Large intestine (tissue), 3 donors: ENCODE data around the gene KRTAP5-8. TPM values are rescaled to one million over a fixed set of nuclear protein-coding genes. Genes with fewer than 3 reads are reported as not detected.
"Not testable (repeated sequence)": the region's sequence is repeated elsewhere in the genome, so short reads cannot be mapped to it uniquely, and the experiment has no call there.

Experiments
- DNase-seq, 2 donors: peaks; one replicate each; pipeline versions ENCODE4 v3.0.0 to v3.0.0-alpha.2; 2013
- H3K27ac ChIP-seq: one replicate; pipeline ENCODE4 v1.5.1; 2013; ENCODE audit warnings: low read length
- H3K27me3 ChIP-seq: 2 replicates; pipeline ENCODE4 v1.6.1; 2013; ENCODE audit warnings: low read length; ENCODE audit not compliant: control insufficient read depth, insufficient read depth
- H3K36me3 ChIP-seq: 2 replicates; pipeline ENCODE4 v1.6.1; 2013; ENCODE audit warnings: low read length; ENCODE audit not compliant: control insufficient read depth, insufficient read depth
- H3K4me1 ChIP-seq: one replicate; pipeline ENCODE4 v1.6.1; 2013; ENCODE audit warnings: low read length; ENCODE audit not compliant: control insufficient read depth, insufficient read depth
- H3K4me3 ChIP-seq: one replicate; pipeline ENCODE4 v1.5.1; 2013; ENCODE audit warnings: low read length
- H3K9me3 ChIP-seq: one replicate; pipeline ENCODE4 v1.6.1; 2013; ENCODE audit warnings: mild to moderate bottlenecking, low read depth, low read length, moderate library complexity; ENCODE audit not compliant: control insufficient read depth
- WGBS: methylation state at CpG from one replicate; pipeline ENCODE4 v1.1.5; 2013; ENCODE audit warnings: low lambda C conversion rate; ENCODE audit not compliant: insufficient coverage; 5-methylcytosine and 5-hydroxymethylcytosine counted together
- polyA plus RNA-seq: library from polyadenylated mRNA; unstranded; fragments of 120-200 nt; gene quantifications from one replicate; pipeline ENCODE4 v1.2.1, GENCODE V29; 2013

The KRTAP5-8 gene
- polyA plus RNA-seq, 1 donor, result 0.09 TPM

DNA sequence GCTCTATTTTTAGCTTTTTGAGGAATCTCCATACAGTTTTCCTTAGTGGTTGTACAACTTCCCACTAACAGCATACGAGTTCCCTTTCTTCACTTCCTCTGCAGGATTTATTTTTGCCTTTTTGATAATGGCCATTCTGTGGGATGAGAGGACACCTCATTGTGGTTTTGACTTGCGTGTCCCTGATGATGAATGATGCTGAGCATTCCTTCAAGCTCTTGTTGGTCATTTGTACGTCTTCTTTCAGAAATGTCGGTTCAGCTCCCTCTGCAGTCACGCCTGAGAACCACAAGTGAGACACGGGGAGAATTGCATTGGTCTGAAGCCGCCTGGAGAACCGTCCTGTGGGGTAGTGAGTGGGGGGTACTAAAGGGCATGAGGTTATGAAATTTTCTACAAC lies 25.6 kb downstream of the KRTAP5-8 start:
- WGBS, result 33% methylated on average over 6 of the region's 8 CpGs
- Histone ChIP-seq H3K27me3 (no peaks in the 10 kb centered on the region), H3K36me3 (no peaks in the 10 kb centered on the region), H3K4me1 (no peaks in the 10 kb centered on the region), H3K9me3 (no peaks in the 10 kb centered on the region), H3K4me3 (no peak overlapping the region), H3K27ac (no peak overlapping the region)
- peak; percentile 42 to 53 for DNase-seq

DNA sequence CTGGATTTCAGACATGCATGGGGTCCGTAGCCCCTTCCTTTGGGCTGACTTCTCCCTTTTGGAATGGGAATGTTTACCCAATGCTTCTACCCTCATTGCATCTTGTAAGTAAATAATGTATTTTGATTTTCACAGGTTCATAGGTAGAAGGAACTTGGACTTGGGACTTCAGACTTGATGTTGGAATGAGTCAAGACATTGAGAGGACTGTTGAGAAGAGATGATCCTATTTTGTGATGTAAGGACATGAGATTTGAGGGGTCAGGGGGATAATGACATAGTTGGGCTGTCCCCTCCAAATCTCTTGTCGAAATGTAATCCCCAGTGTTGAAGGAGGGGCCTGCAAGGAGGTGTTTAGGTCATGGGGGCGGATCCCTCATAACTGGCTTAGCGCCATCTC lies 26.6 kb downstream of the KRTAP5-8 start:
- no peaks in the 10 kb centered on the region for H3K9me3 ChIP-seq

DNA sequence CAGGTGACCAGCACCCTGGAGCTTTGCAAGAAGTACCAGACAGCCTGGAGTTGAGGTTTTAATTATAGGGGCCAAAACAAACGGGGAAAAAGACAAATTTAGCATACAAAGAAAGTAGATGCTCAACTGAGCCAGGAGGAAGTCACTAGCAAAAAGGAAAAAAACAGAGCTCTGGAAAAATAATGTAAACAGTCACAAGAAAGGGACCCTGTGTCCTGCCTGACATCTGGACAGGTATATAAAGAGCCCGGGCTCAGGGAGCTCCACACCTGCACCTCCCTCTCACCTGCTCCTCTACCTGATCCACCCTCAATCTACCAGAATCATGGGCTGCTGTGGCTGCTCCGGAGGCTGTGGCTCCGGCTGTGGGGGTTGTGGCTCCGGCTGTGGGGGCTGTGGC lies 27.4 kb downstream of the KRTAP5-8 start, which contains the start of gene KRTAP5-10:
Gene KRTAP5-10, plus strand, starts transcription at position 301 of the 400 bp plus-strand sequence. Its CDS starts 25 bp downstream, at position 326.
- H3K27me3 ChIP-seq, result no peaks in the 10 kb centered on the region
- no peak within 1 kb of the TSS for H3K4me3 ChIP-seq
- no peaks in the 10 kb centered on the region for H3K9me3 ChIP-seq
- H3K36me3 ChIP-seq, result no peaks in the 10 kb centered on the region
- H3K4me1 ChIP-seq, result no peaks in the 10 kb centered on the region
- H3K27ac ChIP-seq, result no peak within 1 kb of the TSS
- DNase-seq, result no peak
- WGBS, result no CpG with 5 or more reads among the region's 5 CpGs

More for the DNA sequence above, 26.6 kb downstream of the KRTAP5-8 start:
- Histone ChIP-seq H3K36me3 (no peaks in the 10 kb centered on the region), H3K4me3 (no peak overlapping the region), H3K27me3 (no peaks in the 10 kb centered on the region), H3K27ac (no peak overlapping the region), H3K4me1 (no peaks in the 10 kb centered on the region)
- DNase-seq, result peak in 1 of 2 donors; percentile 24
- no CpG with 5 or more reads among the region's 4 CpGs for WGBS

DNA sequence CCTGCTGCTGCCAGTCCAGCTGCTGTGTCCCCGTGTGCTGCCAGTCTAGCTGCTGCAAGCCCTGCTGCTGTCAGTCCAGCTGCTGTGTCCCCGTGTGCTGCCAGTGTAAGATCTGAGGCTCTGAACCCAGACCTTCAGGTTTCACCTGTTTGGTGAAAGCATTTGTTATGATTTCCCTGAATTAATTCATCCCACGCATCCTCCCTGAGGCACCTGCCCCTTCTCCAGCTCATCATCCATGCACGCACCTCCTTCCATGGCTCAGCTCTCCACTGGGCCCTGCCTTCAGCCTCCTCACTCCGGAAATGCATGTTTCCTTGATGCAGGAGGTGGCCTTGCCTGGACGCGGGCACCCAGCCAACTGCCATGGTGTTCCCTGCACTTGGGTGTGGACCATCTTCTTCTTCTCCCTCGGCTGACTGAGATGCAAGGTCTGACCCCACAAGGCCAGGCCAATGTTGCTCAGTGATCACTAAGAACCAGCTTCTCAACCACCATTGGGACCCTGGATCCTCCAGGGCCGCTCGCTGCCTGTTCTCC lies 28.3 kb downstream of the KRTAP5-8 start:
- no CpG with 5 or more reads among the region's 10 CpGs for WGBS
- no peak overlapping the region for H3K27ac ChIP-seq
- DNase-seq, result no peak
- no peaks in the 10 kb centered on the region for H3K36me3 ChIP-seq
- H3K4me3 ChIP-seq, result no peak overlapping the region
- no peaks in the 10 kb centered on the region for H3K9me3 ChIP-seq
- no peaks in the 10 kb centered on the region for H3K27me3 ChIP-seq
- H3K4me1 ChIP-seq, result no peaks in the 10 kb centered on the region

DNA sequence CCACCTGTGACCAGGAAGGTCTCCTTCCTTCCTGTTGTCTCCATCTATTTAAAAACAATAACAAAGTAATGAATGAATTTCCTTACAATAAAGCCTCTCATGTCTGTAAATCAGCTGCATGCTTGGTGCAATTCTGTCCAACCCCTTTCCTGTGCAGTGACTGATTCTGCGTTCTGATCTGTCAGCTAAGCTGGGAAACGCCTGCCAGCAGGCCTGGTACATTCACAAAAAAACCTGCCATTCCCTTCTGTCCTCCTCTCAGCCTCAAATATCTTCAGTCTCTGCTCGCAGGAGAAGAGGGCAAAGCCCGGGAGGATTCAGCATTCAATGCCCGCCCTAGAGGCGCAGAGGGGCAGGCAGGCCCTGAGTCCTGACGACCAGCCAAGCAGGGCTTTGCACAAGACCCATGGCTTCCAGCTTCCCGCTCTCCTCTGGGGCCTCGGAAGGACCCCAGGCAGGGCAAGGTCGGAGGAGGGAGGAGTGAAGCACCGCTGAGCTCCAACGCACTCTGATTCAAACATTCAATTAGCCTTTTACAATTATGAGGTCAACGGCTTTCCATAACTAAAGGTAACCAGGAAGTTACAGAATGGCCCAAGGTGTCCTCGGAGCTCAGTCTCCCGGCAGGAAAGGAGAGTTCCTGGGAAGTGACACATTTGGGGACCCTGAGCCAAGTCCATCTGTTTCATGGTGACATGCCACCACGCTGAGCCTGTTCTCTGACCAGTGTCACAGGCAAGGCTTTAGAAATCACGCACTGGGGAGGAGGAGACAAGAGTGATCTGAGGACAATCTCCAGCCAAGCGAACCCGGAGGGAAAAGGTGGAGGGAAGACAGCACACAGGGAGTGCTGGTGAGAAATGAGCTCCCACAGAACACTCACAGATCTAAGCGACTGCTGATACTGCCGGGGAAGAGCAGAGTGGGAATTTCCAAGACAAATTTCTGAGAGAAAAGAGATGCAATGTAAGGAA lies 29.1 kb downstream of the KRTAP5-8 start:
- DNase-seq, H3K36me3 ChIP-seq, H3K4me3 ChIP-seq, H3K27ac ChIP-seq, H3K4me1 ChIP-seq, H3K9me3 ChIP-seq, H3K27me3 ChIP-seq: not testable (repeated sequence)
- WGBS, result no CpG with 5 or more reads among the region's 21 CpGs

DNA sequence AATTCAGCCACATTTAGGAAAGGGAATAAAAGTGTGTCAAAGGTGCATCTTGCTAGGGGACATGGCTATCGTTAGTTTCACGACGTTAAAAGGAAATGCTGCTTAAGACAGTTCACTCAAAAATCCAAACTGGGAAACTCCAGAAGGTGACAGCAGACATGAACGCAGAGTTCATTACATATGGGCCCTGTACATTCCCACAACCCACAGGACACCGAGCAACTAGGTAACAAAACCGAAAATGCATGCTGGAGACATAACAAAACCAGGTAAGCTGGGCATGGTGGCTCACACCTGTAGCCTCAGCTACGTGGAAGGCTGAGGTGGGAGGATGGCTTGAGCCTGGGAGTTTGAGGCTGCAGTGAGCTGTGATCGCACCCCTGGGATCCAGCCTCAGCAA lies 29.8 kb downstream of the KRTAP5-8 start:
- not testable (repeated sequence) for H3K4me1 ChIP-seq, H3K4me3 ChIP-seq, H3K27me3 ChIP-seq, H3K36me3 ChIP-seq, H3K27ac ChIP-seq, DNase-seq, H3K9me3 ChIP-seq
- 67% methylated on average over 1 of the region's 8 CpGs for WGBS

DNA sequence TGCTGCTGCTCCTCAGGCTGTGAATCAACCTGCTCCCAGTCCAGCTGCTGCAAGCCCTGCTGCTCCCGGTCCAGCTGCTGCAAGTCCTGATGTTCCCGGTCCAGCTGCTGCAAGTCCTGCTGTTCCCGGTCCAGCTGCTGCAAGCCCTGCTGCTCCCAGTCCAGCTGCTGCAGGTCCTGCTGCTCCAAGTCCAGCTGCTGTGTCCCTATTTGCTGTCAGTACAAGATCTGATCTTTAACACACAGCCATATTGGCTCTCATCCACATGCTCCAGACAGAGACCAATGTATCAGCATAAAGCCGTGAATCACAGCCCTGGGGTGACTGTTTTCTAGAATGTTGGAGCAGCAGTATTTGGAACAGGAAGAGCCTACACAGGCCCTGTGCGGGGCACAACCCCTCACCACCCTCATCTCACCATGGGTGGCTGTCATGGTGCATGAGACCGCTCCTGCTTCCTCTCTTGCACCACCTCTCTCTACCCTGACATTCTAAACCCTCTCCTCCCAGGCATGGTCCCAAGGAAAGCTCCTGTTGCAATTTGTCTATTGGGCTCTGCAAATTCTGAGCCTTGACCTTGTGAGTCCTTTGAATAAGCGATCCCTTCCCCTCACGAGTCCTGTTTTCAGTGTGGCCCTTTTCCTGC lies 31.0 kb downstream of the KRTAP5-8 start:
- Histone ChIP-seq H3K27ac (no peak overlapping the region), H3K4me3 (no peak overlapping the region), H3K36me3 (no peaks in the 10 kb centered on the region), H3K27me3 (no peaks in the 10 kb centered on the region), H3K9me3 (no peaks in the 10 kb centered on the region), H3K4me1 (peaks cover 2% of the 10 kb centered on the region)
- WGBS, result no CpG with 5 or more reads among the region's 8 CpGs
- DNase-seq, result no peak

DNA sequence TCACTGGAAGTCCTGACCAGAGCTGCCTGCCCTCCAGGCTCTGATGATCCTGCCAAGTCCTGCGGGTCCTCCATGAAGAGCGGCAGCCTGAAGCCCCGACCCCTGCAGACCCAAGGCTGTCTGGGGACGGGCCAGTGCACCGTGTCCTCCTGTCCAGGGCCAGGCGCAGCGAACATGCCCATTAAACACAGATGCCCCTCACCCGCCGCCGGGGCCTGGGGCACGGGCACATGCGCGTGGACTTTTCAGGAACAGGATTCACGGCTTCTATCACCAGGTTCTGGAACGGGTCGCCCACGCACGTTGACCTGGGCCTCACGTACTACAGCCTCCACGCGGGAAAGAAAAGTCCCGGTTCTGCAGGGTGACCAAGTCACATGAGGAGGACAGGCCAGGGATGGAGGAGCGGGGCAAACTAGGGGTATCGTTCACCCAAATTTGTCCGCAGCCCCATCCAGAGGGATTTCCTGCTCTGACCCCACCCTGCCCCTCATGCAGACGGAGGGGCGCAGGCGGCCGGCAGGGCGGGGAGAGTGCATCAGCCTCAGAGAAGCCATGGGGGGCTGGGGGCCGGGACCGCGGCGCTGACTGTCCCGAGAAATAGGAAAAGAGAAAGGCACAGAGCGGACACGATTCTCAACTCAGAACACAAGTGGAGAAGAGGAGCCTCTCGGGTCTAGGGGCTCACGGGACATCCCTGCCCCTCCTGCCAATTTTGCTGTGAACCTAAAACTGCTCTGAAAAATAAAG lies 33.5 kb downstream of the KRTAP5-8 start:
- not testable (repeated sequence) for H3K4me1 ChIP-seq, H3K9me3 ChIP-seq, H3K4me3 ChIP-seq, H3K27me3 ChIP-seq, DNase-seq, H3K27ac ChIP-seq, H3K36me3 ChIP-seq
- no CpG with 5 or more reads among the region's 39 CpGs for WGBS

DNA sequence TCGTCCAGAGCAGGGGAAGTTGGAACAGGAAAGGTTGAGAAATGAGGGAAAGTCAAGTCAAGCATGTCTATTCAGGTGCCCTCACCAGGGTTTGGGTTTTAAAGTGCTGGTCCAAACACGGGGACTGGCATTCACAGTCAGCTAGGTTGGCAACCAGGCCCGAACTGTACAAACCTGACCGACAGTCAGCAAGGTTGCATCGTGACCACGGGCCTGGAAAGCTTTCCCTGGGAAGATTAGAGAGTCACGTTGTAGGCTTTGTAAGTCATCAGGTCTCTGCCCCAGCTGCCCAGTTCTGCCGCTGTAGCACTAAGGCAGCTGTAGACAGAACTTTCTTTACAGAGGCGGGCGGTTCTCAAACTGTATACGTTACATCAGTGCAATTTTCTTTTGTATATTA lies 35.0 kb downstream of the KRTAP5-8 start:
- Histone ChIP-seq H3K27me3 (no peaks in the 10 kb centered on the region), H3K4me3 (no peak overlapping the region), H3K36me3 (no peaks in the 10 kb centered on the region), H3K9me3 (no peaks in the 10 kb centered on the region), H3K27ac (no peak overlapping the region), H3K4me1 (peaks cover 2% of the 10 kb centered on the region)
- no peak for DNase-seq
- WGBS, result 100% methylated on average over 1 of the region's 11 CpGs

DNA sequence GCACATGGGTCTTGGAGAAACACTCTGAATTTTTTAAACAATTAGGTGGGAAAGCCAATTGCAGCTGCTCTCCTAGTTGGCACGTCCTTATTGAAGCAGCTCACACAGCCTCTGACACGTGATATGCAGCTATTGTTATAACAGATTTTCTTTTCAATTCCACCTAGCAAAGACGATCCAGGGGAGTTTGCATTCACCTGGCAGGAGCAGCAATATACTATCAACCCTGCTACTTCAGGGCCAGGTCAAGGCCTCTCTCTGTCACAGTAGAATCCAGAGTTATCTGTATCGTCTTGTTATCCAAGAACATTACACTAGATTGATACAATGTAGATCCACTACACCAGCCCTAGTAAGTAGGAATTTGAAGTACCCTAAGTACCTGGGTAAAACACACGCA lies 36.6 kb downstream of the KRTAP5-8 start:
- Histone ChIP-seq H3K9me3 (no peaks in the 10 kb centered on the region), H3K36me3 (no peaks in the 10 kb centered on the region), H3K4me3 (no peak overlapping the region), H3K27me3 (no peaks in the 10 kb centered on the region), H3K4me1 (peaks cover 2% of the 10 kb centered on the region), H3K27ac (no peak overlapping the region)
- WGBS, result 74% methylated on average over 4 of the region's 5 CpGs
- no peak for DNase-seq
